Testis (tissue), 3 donors: ENCODE results near the gene PPP1R13B. TPM values are rescaled to one million over a fixed set of nuclear protein-coding genes. Genes with fewer than 3 reads are reported as not detected.

Source experiments
- DNase-seq: peaks from one replicate; pipeline ENCODE4 v3.0.0-alpha.2; 2019
- H3K27ac ChIP-seq, 2 donors: fragments of 200-600 bp; sonication (generic); one replicate each; pipeline ENCODE4 v1.5.1; 2019
- H3K27me3 ChIP-seq: fragments of 200-600 bp; sonication (generic); one replicate; pipeline ENCODE4 v1.5.1; 2019
- H3K36me3 ChIP-seq: fragments of 200-600 bp; sonication (generic); one replicate; pipeline ENCODE4 v1.5.1; 2017; ENCODE audit warnings: low read depth; ENCODE audit errors: missing control alignments
- H3K4me1 ChIP-seq: fragments of 200-600 bp; sonication (generic); one replicate; pipeline ENCODE4 v1.5.1; 2019
- H3K4me3 ChIP-seq, 2 donors: fragments of 200-600 bp; sonication (generic); one replicate each; pipeline ENCODE4 v1.5.1; 2017 to 2019
- H3K9me3 ChIP-seq: fragments of 200-600 bp; sonication (generic); one replicate; pipeline ENCODE4 v1.5.1; 2017
- POLR2A ChIP-seq: fragments of 450-650 bp; IDR thresholded peaks from one replicate; pipeline ENCODE4 v1.6.1; 2017; ENCODE audit warnings: antibody characterized with exemption, mild to moderate bottlenecking, moderate library complexity
- WGBS, 2 donors: methylation state at CpG; one replicate each; pipeline ENCODE4 v1.1.5; 2018; 5-methylcytosine and 5-hydroxymethylcytosine counted together
- intact Hi-C: fragments of 100-400 bp; cut with DNase I; formaldehyde crosslinking; loops from one replicate; pipeline ENCODE4 v1.15.1; 2023; ENCODE audit warnings: low total_unique reads
- polyA plus RNA-seq: library from polyadenylated mRNA; stranded (reverse); fragments of 350-450 nt; fragmentation: Illumina TruSeq; extraction: RNeasy Lipid Tissue Mini Kit (QIAGEN cat#74804); gene quantifications from one replicate; pipeline ENCODE4 v1.2.3, GENCODE V29; 2014; ENCODE audit warnings: low read depth, low replicate concordance; ENCODE audit not compliant: insufficient read depth
- total RNA-seq, 2 donors: library from RNA; depleted of rRNA; stranded (reverse); fragments of >200 nt; gene quantifications; one replicate each; pipeline ENCODE4 v1.2.3, GENCODE V29; 2016
- TF ChIP-seq, protein P1 (sequence below), 3 experiments: fragments of 450-650 bp in 2 of 3; fragments of 200-600 bp in 1 of 3; sonication (generic) in 1 of 3; IDR thresholded peaks; one replicate each; pipeline ENCODE4 v1.5.1; 2016 to 2019; ENCODE audit warnings: antibody characterized with exemption in 3 of 3, mild to moderate bottlenecking in 2 of 3, moderate library complexity in 1 of 3

PPP1R13B gene
- total and polyA plus RNA-seq, 3 donors from 2014 or later, result 73.1 to 89.2 (median 82.4) TPM

DNA sequence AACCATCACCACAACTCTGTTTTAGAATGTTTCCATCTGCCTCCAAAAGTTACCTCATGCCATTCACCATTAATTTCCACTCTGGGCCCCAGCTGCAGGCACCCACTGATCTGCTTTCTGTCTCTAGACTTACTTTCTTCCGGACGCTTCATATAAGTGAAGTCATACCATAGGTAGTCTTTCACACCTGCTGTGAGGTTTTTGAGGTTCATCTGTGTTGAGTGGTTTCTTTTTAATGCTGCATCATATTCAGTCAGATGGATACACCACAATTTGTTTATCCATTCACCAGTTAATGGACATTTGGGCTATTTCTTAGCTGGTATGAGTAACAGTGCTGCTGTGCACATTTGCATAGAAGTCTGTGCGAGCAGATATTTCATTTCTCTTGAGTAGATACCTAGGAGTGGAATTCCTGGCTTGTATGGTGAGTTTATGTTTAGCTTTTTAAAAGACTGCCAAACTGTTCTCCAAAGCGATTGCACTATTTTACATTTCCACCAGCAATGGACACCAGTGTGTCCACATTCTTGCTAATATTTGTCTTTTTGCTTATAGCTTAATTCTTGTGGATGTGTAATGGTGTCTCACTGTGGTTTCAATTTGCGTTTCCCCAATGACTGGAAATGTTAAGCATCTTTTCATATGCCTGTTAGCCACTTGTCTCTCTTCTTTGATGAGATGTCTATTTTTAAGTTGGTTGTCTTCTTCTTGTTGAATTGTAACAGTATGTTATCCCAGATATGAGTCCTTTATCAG is 83.5 kb downstream of the PPP1R13B start:
- 94 to 95% methylated on average over 5 of the region's 5 CpGs for WGBS, 2 donors
- H3K36me3 ChIP-seq, result no peaks in the 10 kb centered on the region
- intact Hi-C loops, result no loop called here
- no peak for DNase-seq
- no peaks in the 10 kb centered on the region for H3K9me3 ChIP-seq
- no peak overlapping the region for H3K27ac ChIP-seq
- H3K4me1 ChIP-seq, result no peaks in the 10 kb centered on the region
- TF ChIP-seq, protein P1, sequence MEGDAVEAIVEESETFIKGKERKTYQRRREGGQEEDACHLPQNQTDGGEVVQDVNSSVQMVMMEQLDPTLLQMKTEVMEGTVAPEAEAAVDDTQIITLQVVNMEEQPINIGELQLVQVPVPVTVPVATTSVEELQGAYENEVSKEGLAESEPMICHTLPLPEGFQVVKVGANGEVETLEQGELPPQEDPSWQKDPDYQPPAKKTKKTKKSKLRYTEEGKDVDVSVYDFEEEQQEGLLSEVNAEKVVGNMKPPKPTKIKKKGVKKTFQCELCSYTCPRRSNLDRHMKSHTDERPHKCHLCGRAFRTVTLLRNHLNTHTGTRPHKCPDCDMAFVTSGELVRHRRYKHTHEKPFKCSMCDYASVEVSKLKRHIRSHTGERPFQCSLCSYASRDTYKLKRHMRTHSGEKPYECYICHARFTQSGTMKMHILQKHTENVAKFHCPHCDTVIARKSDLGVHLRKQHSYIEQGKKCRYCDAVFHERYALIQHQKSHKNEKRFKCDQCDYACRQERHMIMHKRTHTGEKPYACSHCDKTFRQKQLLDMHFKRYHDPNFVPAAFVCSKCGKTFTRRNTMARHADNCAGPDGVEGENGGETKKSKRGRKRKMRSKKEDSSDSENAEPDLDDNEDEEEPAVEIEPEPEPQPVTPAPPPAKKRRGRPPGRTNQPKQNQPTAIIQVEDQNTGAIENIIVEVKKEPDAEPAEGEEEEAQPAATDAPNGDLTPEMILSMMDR (IDR thresholded peaks at IDR 0.05), result no peak
- TF ChIP-seq POLR2A, result no peak
- H3K4me3 ChIP-seq, result no peak overlapping the region
- H3K27me3 ChIP-seq, result no peaks in the 10 kb centered on the region

GRCh38 chr14:103762541-103762940 is 84.8 kb downstream of the PPP1R13B start:
- H3K27me3 ChIP-seq, result no peaks in the 10 kb centered on the region
- H3K27ac ChIP-seq, result no peak overlapping the region
- no peak for DNase-seq
- H3K9me3 ChIP-seq, result no peaks in the 10 kb centered on the region
- no peaks in the 10 kb centered on the region for H3K36me3 ChIP-seq
- intact Hi-C loops, result no loop called here
- no peaks in the 10 kb centered on the region for H3K4me1 ChIP-seq
- WGBS, 2 donors, result 89 to 95% methylated on average over 13 of the region's 13 CpGs
- no peak for TF ChIP-seq POLR2A
- TF ChIP-seq, protein P1 (IDR thresholded peaks at IDR 0.05), result no peak
- no peak overlapping the region for H3K4me3 ChIP-seq

GRCh38 chr14:103762036-103762435 is 85.3 kb downstream of the PPP1R13B start:
- intact Hi-C loops, result no loop called here

DNA sequence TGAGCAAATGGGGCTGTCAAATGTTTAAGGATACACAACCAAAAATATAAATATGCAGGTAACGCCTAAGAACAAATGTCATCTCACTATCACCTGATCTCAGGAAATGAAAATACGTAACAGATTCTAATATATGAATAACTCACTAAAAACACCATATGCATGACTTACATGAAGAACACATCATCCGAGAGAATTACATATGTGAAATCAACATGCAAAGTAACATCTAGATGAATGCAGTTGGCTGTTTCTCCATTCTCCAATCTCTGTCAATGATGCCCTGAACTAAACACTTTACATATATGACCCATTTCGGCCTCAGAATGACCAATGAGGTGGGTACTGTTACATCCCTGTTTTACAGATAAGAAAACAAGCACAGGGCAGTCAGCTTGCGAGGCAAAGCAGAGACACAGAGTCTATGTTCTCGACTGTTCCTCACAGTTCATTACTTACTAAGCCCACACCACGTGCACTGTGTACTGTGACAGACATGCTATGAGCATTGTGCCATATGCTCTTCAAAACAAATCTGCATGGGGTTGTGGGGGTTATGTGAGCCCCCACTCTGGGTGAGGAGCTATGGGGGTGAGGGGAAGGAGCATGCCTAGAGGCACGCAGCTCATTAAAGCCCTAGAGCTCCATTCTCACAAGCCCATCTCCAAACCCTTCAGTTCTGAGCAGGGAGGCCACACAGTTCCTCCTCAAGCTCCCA is 89.2 kb downstream of the PPP1R13B start:
- H3K27me3 ChIP-seq, result no peaks in the 10 kb centered on the region
- WGBS, 2 donors, result 90 to 95% methylated on average over 8 of the region's 8 CpGs
- no peaks in the 10 kb centered on the region for H3K36me3 ChIP-seq
- DNase-seq, result no peak
- no peaks in the 10 kb centered on the region for H3K9me3 ChIP-seq
- no peak overlapping the region for H3K27ac ChIP-seq
- no peak for TF ChIP-seq POLR2A
- TF ChIP-seq, protein P1 (IDR thresholded peaks at IDR 0.05), result no peak
- intact Hi-C loops, result no loop called here
- no peak overlapping the region for H3K4me3 ChIP-seq
- H3K4me1 ChIP-seq, result no peaks in the 10 kb centered on the region

More at GRCh38 chr14:103762036-103762435, 85.3 kb downstream of the PPP1R13B start:
- no peaks in the 10 kb centered on the region for H3K27me3 ChIP-seq
- TF ChIP-seq, protein P1 (IDR thresholded peaks at IDR 0.05), result no peak
- no peaks in the 10 kb centered on the region for H3K36me3 ChIP-seq
- WGBS, 2 donors, result 83 to 87% methylated on average over 1 of the region's 1 CpG
- no peaks in the 10 kb centered on the region for H3K9me3 ChIP-seq
- no peak overlapping the region for H3K4me3 ChIP-seq
- no peak overlapping the region for H3K27ac ChIP-seq
- H3K4me1 ChIP-seq, result no peaks in the 10 kb centered on the region
- no peak for DNase-seq
